LNCaP clone FGC (cell line): Measurements from ENCODE around the gene CNGA4.

ENCODE experiments used
- DNase-seq: peaks from one replicate; pipeline ENCODE4 v3.0.0-alpha.2; 2011; ENCODE audit warnings: low read depth
- H3K4me3 ChIP-seq: 2 replicates; pipeline ENCODE4 v1.5.1; 2011; ENCODE audit warnings: mild to moderate bottlenecking, low read depth, low read length, control low read depth
- CTCF ChIP-seq: IDR thresholded peaks from 2 replicates; pipeline ENCODE4 v1.5.1; 2012; ENCODE audit warnings: mild to moderate bottlenecking; ENCODE audit not compliant: control insufficient read depth, insufficient read depth; ENCODE audit errors: extremely low read depth

The CNGA4 gene

GRCh38 chr11:6210274-6210955 is 28.5 kb upstream of the CNGA4 start:
- TF ChIP-seq CTCF = no peak
- no peak overlapping the region for H3K4me3 ChIP-seq
- DNase-seq = no peak

DNA sequence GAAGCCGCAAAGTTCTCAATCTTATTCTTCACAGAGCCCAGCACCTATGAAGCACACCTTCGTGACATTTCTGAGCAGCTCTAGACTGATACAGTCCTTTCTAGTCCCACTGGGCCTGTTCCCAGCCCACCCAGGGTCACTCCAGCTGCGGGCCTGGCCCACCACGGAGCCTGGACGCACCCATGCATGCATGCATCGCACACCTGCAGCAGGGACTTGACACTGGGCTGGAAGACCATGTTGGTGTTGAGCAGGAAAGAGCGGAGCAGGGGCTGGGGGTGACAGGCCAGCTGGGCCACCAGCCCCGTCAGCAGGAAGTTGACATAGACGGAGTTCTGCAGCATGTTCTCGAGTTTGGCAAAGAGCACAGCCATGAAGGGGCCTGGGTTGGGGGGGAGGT is 24.4 kb upstream of the CNGA4 start:
- no peak overlapping the region for H3K4me3 ChIP-seq
- TF ChIP-seq CTCF = no peak
- no peak for DNase-seq

GRCh38 chr11:6216501-6216900 is 22.4 kb upstream of the CNGA4 start:
- no peak for TF ChIP-seq CTCF
- no peak for DNase-seq
- H3K4me3 ChIP-seq = no peak overlapping the region

DNA sequence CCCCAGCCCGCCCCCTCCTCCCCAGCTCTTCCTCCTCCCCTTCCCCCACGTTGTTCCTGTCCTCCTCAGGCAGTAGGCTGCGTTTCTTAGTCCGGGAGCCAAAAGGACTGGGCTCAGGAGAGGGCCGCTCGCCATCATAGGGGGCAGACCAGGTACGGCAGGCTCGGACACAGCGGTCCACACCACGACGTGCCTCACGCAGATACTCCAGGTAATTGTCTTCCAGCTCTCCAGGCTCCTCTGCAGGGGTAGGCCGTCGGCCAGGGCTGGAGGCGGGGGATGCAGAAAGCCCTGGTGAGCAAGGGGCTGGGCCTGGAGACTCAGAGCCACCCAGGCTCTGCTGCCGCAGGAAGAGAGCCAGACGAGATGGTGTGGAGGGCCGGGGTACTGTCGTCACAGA is 21.2 kb upstream of the CNGA4 start:
- TF ChIP-seq CTCF = no peak
- no peak overlapping the region for H3K4me3 ChIP-seq
- no peak for DNase-seq

DNA sequence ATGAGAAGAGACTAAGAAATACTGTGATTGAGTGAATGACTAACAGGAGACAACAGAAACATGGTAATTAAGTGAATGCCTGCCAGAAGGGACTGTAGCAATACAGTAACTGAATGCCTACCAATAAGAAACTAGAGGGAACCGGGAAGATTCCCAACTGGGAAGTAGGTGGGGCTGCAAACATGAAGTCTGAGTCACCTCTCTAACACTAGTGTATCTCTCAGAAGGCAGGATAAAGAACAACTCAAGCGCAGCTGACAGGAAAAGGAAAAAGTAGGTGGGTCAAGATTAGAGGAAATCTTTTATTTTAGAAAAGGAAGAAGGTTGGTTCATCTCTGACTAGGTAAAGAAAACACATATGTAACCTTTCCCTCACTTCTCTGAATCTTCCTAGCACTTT is 19.5 kb upstream of the CNGA4 start:
- DNase-seq = no peak
- H3K4me3 ChIP-seq = no peak overlapping the region
- no peak for TF ChIP-seq CTCF

- TF ChIP-seq CTCF = no peak
- H3K4me3 ChIP-seq = no peak overlapping the region
- DNase-seq = no peak
These were observed 15.0 kb upstream of the CNGA4 start for GRCh38 chr11:6223854-6224253.

GRCh38 chr11:6224421-6224820 is 14.5 kb upstream of the CNGA4 start:
- no peak for TF ChIP-seq CTCF
- no peak overlapping the region for H3K4me3 ChIP-seq
- DNase-seq = no peak
